GM12891 (cell line): ENCODE data around the gene CDC20.

Experiments used
- DNase-seq: peaks from one replicate; pipeline ENCODE4 v3.0.0; 2011; ENCODE audit warnings: low spot score; ENCODE audit not compliant: insufficient read length
- FAIRE-seq: peaks from 2 replicates; lab custom pipeline; 2011; peaks lifted over from hg19 to GRCh38; lab: Jason Lieb, UNC
- PAX5 ChIP-seq: IDR thresholded peaks from 2 replicates; pipeline ENCODE4 v1.6.1; 2011; ENCODE audit warnings: low read length, moderate library complexity, mild to moderate bottlenecking; ENCODE audit not compliant: insufficient read depth, severe bottlenecking
- POLR2A ChIP-seq: IDR thresholded peaks from 2 replicates; pipeline ENCODE4 v1.6.1; 2011; ENCODE audit warnings: low read depth, low read length, control low read depth
- POLR2AphosphoS5 ChIP-seq: IDR thresholded peaks from 2 replicates; pipeline ENCODE4 v1.6.1; 2011; ENCODE audit warnings: low read depth, low read length, control low read depth
- POU2F2 ChIP-seq: IDR thresholded peaks from 2 replicates; pipeline ENCODE4 v1.6.1; 2011; ENCODE audit warnings: low read depth, mild to moderate bottlenecking, control low read depth, low read length, moderate library complexity
- SPI1 ChIP-seq: IDR thresholded peaks from 2 replicates; pipeline ENCODE4 v1.6.1; 2011; ENCODE audit warnings: low read depth, low read length, control low read depth
- TAF1 ChIP-seq: IDR thresholded peaks from 2 replicates; pipeline ENCODE4 v1.6.1; 2011; ENCODE audit warnings: low read depth, low read length, control low read depth

The CDC20 gene

GRCh38 chr1:43352881-43353280 is 5.9 kb upstream of the CDC20 start:
- TF ChIP-seq PAX5 = no peak
- TF ChIP-seq POLR2AphosphoS5 = no peak
- TF ChIP-seq POU2F2 = no peak
- TF ChIP-seq POLR2A = no peak
- TF ChIP-seq SPI1 = no peak
- no peak for TF ChIP-seq TAF1
- no peak for DNase-seq
- FAIRE-seq = no peak

GRCh38 chr1:43354471-43354870 is 4.3 kb upstream of the CDC20 start:
- DNase-seq (no peak), FAIRE-seq (no peak)
- TF ChIP-seq POLR2A (no peak), PAX5 (no peak), TAF1 (no peak), SPI1 (no peak), POU2F2 (no peak), POLR2AphosphoS5 (no peak)

- no peak for DNase-seq
- TF ChIP-seq POU2F2 (no peak), SPI1 (no peak), PAX5 (no peak), TAF1 (no peak), POLR2A (no peak), POLR2AphosphoS5 (no peak)
- no peak for FAIRE-seq
Measured at GRCh38 chr1:43354936-43355335, 3.8 kb upstream of the CDC20 start.

GRCh38 chr1:43357251-43357650 is 1.5 kb upstream of the CDC20 start:
- DNase-seq = no peak
- FAIRE-seq = no peak
- TF ChIP-seq TAF1 (no peak), POLR2AphosphoS5 (no peak), PAX5 (no peak), POLR2A (no peak), POU2F2 (no peak), SPI1 (no peak)

- TF ChIP-seq PAX5 = no peak
- no peak; the same call in 1 of the 2 replicates for TF ChIP-seq POLR2A
- no peak for TF ChIP-seq POU2F2
- no peak for TF ChIP-seq SPI1
- TF ChIP-seq TAF1 = no peak
- TF ChIP-seq POLR2AphosphoS5 = no peak
- FAIRE-seq = peak; percentile 50
- peak; percentile 43 for DNase-seq
Measured at GRCh38 chr1:43358121-43358745, 548 bp upstream of the CDC20 start.

- FAIRE-seq (no peak), DNase-seq (no peak)
- no peak for TF ChIP-seq PAX5
- no peak for TF ChIP-seq TAF1
- no peak for TF ChIP-seq POLR2AphosphoS5
- TF ChIP-seq POLR2A = no peak
- no peak for TF ChIP-seq SPI1
- TF ChIP-seq POU2F2 = no peak
Measured at GRCh38 chr1:43359696-43360095, 915 bp downstream of the CDC20 start.

- TF ChIP-seq POLR2AphosphoS5 (no peak), PAX5 (no peak), TAF1 (no peak), POLR2A (no peak), SPI1 (no peak), POU2F2 (no peak)
- DNase-seq (no peak), FAIRE-seq (no peak)
Measured at GRCh38 chr1:43360616-43361015, 1.8 kb downstream of the CDC20 start.

- TF ChIP-seq PAX5 (no peak), TAF1 (no peak), POU2F2 (no peak), POLR2A (no peak), SPI1 (no peak), POLR2AphosphoS5 (0 out of 2 replicates have a peak, but pooled peaks have one; percentile 14)
- no peak for FAIRE-seq
- DNase-seq = no peak
Measured at GRCh38 chr1:43363283-43363934, 4.6 kb downstream of the CDC20 start.

GRCh38 chr1:43363935-43364525 is 5.2 kb downstream of the CDC20 start:
- DNase-seq (no peak), FAIRE-seq (no peak)
- TF ChIP-seq POLR2A (no peak), SPI1 (no peak), TAF1 (no peak)
